Measurements from ENCODE around the gene GPC3.

Gene GPC3

DNA sequence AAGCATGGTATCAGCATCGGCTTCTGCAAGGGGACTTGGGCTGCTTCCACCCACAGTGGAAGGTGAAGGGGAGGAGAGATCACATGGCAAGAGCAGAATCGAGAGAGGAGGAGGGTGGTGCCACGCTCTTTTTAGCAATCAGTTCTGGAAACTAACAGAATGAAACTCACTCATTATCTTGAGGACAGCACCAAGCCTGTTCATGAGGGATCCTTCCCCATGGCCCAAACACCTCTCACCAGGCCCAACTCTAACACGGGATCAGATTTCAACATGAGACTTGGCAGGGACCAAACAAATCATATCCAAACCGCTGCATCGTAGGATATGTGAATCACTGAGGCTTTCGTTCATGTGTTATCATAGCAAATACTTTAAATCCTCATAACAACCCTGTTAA, 125.5 kb downstream of the GPC3 start:
- no peak overlapping the region for H3K4me3 ChIP-seq (ENCODE audit: low read depth, low read length)
- POLR2A ChIA-PET = no interaction called here
- no peaks in the 10 kb centered on the region for H3K36me3 ChIP-seq (ENCODE audit: control insufficient read depth in 2 of 2, insufficient read depth in 1 of 2, low read length in 2 of 2)
- H3K9me3 ChIP-seq (ENCODE audit: control insufficient read depth, insufficient read depth, low read depth, low read length) = no peaks in the 10 kb centered on the region
- TF ChIP-seq TRIM28 (IDR thresholded peaks at IDR 0.05; ENCODE audit: borderline replicate concordance, low read length) = 0 out of 2 replicates have a peak, but pooled peaks have one; percentile 30
- TF ChIP-seq ZNF404 (tag by site-specific recombination; IDR thresholded peaks at IDR 0.05) = no peak
- TF ChIP-seq, protein P1, sequence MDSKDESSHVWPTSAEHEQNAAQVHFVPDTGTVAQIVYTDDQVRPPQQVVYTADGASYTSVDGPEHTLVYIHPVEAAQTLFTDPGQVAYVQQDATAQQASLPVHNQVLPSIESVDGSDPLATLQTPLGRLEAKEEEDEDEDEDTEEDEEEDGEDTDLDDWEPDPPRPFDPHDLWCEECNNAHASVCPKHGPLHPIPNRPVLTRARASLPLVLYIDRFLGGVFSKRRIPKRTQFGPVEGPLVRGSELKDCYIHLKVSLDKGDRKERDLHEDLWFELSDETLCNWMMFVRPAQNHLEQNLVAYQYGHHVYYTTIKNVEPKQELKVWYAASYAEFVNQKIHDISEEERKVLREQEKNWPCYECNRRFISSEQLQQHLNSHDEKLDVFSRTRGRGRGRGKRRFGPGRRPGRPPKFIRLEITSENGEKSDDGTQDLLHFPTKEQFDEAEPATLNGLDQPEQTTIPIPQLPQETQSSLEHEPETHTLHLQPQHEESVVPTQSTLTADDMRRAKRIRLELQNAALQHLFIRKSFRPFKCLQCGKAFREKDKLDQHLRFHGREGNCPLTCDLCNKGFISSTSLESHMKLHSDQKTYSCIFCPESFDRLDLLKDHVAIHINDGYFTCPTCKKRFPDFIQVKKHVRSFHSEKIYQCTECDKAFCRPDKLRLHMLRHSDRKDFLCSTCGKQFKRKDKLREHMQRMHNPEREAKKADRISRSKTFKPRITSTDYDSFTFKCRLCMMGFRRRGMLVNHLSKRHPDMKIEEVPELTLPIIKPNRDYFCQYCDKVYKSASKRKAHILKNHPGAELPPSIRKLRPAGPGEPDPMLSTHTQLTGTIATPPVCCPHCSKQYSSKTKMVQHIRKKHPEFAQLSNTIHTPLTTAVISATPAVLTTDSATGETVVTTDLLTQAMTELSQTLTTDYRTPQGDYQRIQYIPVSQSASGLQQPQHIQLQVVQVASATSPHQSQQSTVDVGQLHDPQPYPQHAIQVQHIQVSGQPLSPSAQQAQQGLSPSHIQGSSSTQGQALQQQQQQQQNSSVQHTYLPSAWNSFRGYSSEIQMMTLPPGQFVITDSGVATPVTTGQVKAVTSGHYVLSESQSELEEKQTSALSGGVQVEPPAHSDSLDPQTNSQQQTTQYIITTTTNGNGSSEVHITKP (tag by site-specific recombination; IDR thresholded peaks at IDR 0.05) = peak; percentile 90
- peak; percentile 71 for TF ChIP-seq ZNF341 (tag by site-specific recombination; IDR thresholded peaks at IDR 0.05; ENCODE audit: low read depth)
- 0 out of 2 replicates have a peak, but pooled peaks have one; percentile 58 for TF ChIP-seq MZF1 (tag by site-specific recombination; IDR thresholded peaks at IDR 0.05; ENCODE audit: borderline replicate concordance)
- TF ChIP-seq, protein P2, sequence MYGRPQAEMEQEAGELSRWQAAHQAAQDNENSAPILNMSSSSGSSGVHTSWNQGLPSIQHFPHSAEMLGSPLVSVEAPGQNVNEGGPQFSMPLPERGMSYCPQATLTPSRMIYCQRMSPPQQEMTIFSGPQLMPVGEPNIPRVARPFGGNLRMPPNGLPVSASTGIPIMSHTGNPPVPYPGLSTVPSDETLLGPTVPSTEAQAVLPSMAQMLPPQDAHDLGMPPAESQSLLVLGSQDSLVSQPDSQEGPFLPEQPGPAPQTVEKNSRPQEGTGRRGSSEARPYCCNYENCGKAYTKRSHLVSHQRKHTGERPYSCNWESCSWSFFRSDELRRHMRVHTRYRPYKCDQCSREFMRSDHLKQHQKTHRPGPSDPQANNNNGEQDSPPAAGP (tag by site-specific recombination; IDR thresholded peaks at IDR 0.05) = no peak
- TF ChIP-seq, protein P3, sequence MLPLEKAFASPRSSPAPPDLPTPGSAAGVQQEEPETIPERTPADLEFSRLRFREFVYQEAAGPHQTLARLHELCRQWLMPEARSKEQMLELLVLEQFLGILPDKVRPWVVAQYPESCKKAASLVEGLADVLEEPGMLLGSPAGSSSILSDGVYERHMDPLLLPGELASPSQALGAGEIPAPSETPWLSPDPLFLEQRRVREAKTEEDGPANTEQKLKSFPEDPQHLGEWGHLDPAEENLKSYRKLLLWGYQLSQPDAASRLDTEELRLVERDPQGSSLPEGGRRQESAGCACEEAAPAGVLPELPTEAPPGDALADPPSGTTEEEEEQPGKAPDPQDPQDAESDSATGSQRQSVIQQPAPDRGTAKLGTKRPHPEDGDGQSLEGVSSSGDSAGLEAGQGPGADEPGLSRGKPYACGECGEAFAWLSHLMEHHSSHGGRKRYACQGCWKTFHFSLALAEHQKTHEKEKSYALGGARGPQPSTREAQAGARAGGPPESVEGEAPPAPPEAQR (tag by site-specific recombination; IDR thresholded peaks at IDR 0.05) = no peak
- CTCF ChIA-PET = interaction anchor here (0.6 kb wide), 1 partner anchor 455 kb away, joined by 3 read pairs; no protein-coding TSS in a partner anchor
- H3K4me1 ChIP-seq (ENCODE audit: control insufficient read depth, insufficient read depth, low read length) = peaks cover 6% of the 10 kb centered on the region
- no peak overlapping the region for H3K27ac ChIP-seq (ENCODE audit: extremely low read depth, low read depth, low read length)

DNA sequence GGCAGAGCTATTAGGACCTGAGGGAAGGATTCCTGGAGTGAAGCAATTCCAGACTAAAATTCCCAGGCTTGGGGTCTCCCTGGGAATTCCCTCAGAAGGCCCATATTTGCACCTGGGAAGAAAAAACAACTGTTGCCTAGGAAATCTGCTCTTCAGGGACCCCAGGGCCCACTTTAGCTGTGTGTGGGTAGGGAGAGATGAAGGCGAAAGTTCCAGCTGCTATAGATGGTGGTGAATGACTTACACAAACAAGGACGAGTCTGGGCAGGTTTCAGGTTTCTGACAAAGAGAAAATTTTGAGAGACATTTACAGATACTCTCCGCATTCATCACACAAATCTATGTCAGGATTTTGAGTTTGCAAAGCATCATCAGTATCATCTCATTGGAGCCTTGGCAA, 126.1 kb downstream of the GPC3 start:
- ChIA-PET POLR2A (no interaction called here), CTCF (no interaction called here)
- TF ChIP-seq IKZF3 (tag by site-specific recombination; IDR thresholded peaks at IDR 0.05) = peak; percentile 75
- TF ChIP-seq TCF7L2 (IDR thresholded peaks at IDR 0.05; ENCODE audit: borderline replicate concordance, low read depth, low read length) = peak; percentile 26; the same call in 1 of the 2 replicates
- TF ChIP-seq ZNF747 (tag by site-specific recombination; IDR thresholded peaks at IDR 0.05) = no peak
- TF ChIP-seq FEZF1 (tag by site-specific recombination; IDR thresholded peaks at IDR 0.05) = no peak
- TF ChIP-seq, protein P4, sequence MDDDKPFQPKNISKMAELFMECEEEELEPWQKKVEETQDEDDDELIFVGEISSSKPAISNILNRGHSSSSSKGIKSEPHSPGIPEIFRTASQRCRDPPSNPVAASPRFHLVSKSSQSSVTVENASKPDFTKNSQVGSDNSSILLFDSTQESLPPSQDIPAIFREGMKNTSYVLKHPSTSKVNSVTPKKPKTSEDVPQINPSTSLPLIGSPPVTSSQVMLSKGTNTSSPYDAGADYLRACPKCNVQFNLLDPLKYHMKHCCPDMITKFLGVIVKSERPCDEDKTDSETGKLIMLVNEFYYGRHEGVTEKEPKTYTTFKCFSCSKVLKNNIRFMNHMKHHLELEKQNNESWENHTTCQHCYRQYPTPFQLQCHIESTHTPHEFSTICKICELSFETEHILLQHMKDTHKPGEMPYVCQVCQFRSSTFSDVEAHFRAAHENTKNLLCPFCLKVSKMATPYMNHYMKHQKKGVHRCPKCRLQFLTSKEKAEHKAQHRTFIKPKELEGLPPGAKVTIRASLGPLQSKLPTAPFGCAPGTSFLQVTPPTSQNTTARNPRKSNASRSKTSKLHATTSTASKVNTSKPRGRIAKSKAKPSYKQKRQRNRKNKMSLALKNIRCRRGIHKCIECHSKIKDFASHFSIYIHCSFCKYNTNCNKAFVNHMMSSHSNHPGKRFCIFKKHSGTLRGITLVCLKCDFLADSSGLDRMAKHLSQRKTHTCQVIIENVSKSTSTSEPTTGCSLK (tag by site-specific recombination; IDR thresholded peaks at IDR 0.05) = no peak
- no peak for TF ChIP-seq ZNF2 (tag by site-specific recombination; IDR thresholded peaks at IDR 0.05)
- no peak for TF ChIP-seq ZXDB (tag by site-specific recombination; IDR thresholded peaks at IDR 0.05)
- TF ChIP-seq ZNF654 (tag by site-specific recombination; IDR thresholded peaks at IDR 0.05; ENCODE audit: low read depth) = no peak
- TF ChIP-seq, protein P5, sequence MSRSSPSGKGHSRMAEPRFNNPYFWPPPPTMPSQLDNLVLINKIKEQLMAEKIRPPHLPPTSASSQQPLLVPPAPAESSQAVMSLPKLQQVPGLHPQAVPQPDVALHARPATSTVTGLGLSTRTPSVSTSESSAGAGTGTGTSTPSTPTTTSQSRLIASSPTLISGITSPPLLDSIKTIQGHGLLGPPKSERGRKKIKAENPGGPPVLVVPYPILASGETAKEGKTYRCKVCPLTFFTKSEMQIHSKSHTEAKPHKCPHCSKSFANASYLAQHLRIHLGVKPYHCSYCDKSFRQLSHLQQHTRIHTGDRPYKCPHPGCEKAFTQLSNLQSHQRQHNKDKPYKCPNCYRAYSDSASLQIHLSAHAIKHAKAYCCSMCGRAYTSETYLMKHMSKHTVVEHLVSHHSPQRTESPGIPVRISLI (tag by site-specific recombination; IDR thresholded peaks at IDR 0.05) = no peak
- Histone ChIP-seq H3K27ac (ENCODE audit: extremely low read depth, low read depth, low read length) (peak overlapping the region; percentile 7; the same call in 1 of the 2 replicates), H3K4me3 (ENCODE audit: low read depth, low read length) (no peak overlapping the region), H3K9me3 (ENCODE audit: control insufficient read depth, insufficient read depth, low read depth, low read length) (no peaks in the 10 kb centered on the region), H3K4me1 (ENCODE audit: control insufficient read depth, insufficient read depth, low read length) (peaks cover 8% of the 10 kb centered on the region), H3K36me3 (ENCODE audit: control insufficient read depth in 2 of 2, insufficient read depth in 1 of 2, low read length in 2 of 2) (no peaks in the 10 kb centered on the region)

Measured in HEK293 (cell line).